Amniotic stem cell (primary cell): ENCODE measurements around the gene PTPN23.

ENCODE experiments used
- DNase-seq: peaks from one replicate; lab custom pipeline; 2025; lab: John Stamatoyannopoulos, UW

The PTPN23 gene

GRCh38 chr3:47420511-47421484 is 40.0 kb downstream of the PTPN23 start:
- DNase-seq = peak; percentile 76

- no peak for DNase-seq
These were observed 41.2 kb downstream of the PTPN23 start for GRCh38 chr3:47421741-47422649.

- DNase-seq = no peak
These were observed 41.9 kb downstream of the PTPN23 start for GRCh38 chr3:47422743-47423142.

- no peak for DNase-seq
These were observed 42.8 kb downstream of the PTPN23 start for GRCh38 chr3:47423548-47424145.

GRCh38 chr3:47424434-47425382 is 43.9 kb downstream of the PTPN23 start:
- no peak for DNase-seq

GRCh38 chr3:47425383-47425778 is 44.6 kb downstream of the PTPN23 start:
- DNase-seq = no peak

GRCh38 chr3:47425959-47426358 is 45.1 kb downstream of the PTPN23 start:
- DNase-seq = no peak

GRCh38 chr3:47427866-47428265 is 47.0 kb downstream of the PTPN23 start:
- DNase-seq = no peak

GRCh38 chr3:47428662-47429061 is 47.8 kb downstream of the PTPN23 start:
- DNase-seq = no peak

- no peak for DNase-seq
These were observed 48.9 kb downstream of the PTPN23 start for GRCh38 chr3:47429476-47430270.

GRCh38 chr3:47430606-47431005 is 49.8 kb downstream of the PTPN23 start:
- DNase-seq = no peak

GRCh38 chr3:47431225-47431624 is 50.4 kb downstream of the PTPN23 start:
- no peak for DNase-seq

GRCh38 chr3:47432673-47433072 is 51.9 kb downstream of the PTPN23 start:
- DNase-seq = no peak

GRCh38 chr3:47433796-47434195 is 53.0 kb downstream of the PTPN23 start:
- DNase-seq = no peak

GRCh38 chr3:47434849-47435248 is 54.0 kb downstream of the PTPN23 start:
- no peak for DNase-seq

- no peak for DNase-seq
These were observed 55.4 kb downstream of the PTPN23 start for GRCh38 chr3:47436180-47436579.

- DNase-seq = no peak
These were observed 59.3 kb downstream of the PTPN23 start for GRCh38 chr3:47440131-47440530.

- DNase-seq = no peak
These were observed 61.2 kb downstream of the PTPN23 start for GRCh38 chr3:47441796-47442551.

GRCh38 chr3:47443611-47443995 is 62.8 kb downstream of the PTPN23 start:
- no peak for DNase-seq

- DNase-seq = no peak
These were observed 63.3 kb downstream of the PTPN23 start for GRCh38 chr3:47444103-47444502.
